Fibroblast of lung (primary cell): ENCODE measurements around the gene EXOSC10. TPM values are rescaled to one million over a fixed set of nuclear protein-coding genes. Genes with fewer than 3 reads are reported as not detected.

ENCODE experiments used
- DNase-seq, 2 donors: peaks; one replicate each; pipeline versions ENCODE4 v3.0.0 to v3.0.0-alpha.2; 2010; ENCODE audit warnings: low read depth in 2 of 2
- H2AFZ ChIP-seq: 2 replicates; pipeline ENCODE4 v1.5.1; 2012; ENCODE audit warnings: low read length, control low read depth, inconsistent platforms
- H3K27ac ChIP-seq: 2 replicates; pipeline ENCODE4 v1.5.1; 2011; ENCODE audit warnings: low read length, control low read depth; ENCODE audit not compliant: insufficient read depth
- H3K27me3 ChIP-seq: 2 replicates; pipeline ENCODE4 v1.5.1; 2011; ENCODE audit warnings: mild to moderate bottlenecking, low read length; ENCODE audit not compliant: control insufficient read depth, insufficient read depth
- H3K36me3 ChIP-seq: 2 replicates; pipeline ENCODE4 v1.5.1; 2011; ENCODE audit warnings: low read length; ENCODE audit not compliant: control insufficient read depth, insufficient read depth
- H3K4me1 ChIP-seq: 2 replicates; pipeline ENCODE4 v1.5.1; 2011; ENCODE audit warnings: low read length; ENCODE audit not compliant: control insufficient read depth, insufficient read depth; ENCODE audit errors: extremely low read depth
- H3K4me2 ChIP-seq: 2 replicates; pipeline ENCODE4 v1.5.1; 2011; ENCODE audit warnings: low read length, control low read depth; ENCODE audit not compliant: insufficient read depth; ENCODE audit errors: extremely low read depth
- H3K4me3 ChIP-seq, 4 experiments: fragments of 200-600 bp in 1 of 4; sonication (generic) in 1 of 4; replicated peaks in 1 of 4; 2 replicates each; pipeline ENCODE4 v1.5.1; 2011 to 2016; ENCODE audit warnings: low read length in 4 of 4, low read depth in 3 of 4, mild to moderate bottlenecking in 3 of 4, control low read depth in 2 of 4, inconsistent platforms in 1 of 4, mixed read lengths in 1 of 4; ENCODE audit not compliant: insufficient read depth in 1 of 4; ENCODE audit errors: control extremely low read depth in 1 of 4
- H3K79me2 ChIP-seq: 2 replicates; pipeline ENCODE4 v1.5.1; 2012; ENCODE audit warnings: mild to moderate bottlenecking, low read length, inconsistent platforms; ENCODE audit not compliant: control insufficient read depth, insufficient read depth
- H3K9ac ChIP-seq: 2 replicates; pipeline ENCODE4 v1.5.1; 2011; ENCODE audit warnings: mild to moderate bottlenecking, low read length, control low read depth; ENCODE audit not compliant: insufficient read depth
- H3K9me3 ChIP-seq: 2 replicates; pipeline ENCODE4 v1.5.1; 2012; ENCODE audit warnings: low read depth, low read length; ENCODE audit not compliant: control insufficient read depth, insufficient read depth
- H4K20me1 ChIP-seq: 2 replicates; pipeline ENCODE4 v1.5.1; 2011; ENCODE audit warnings: low read length; ENCODE audit not compliant: control insufficient read depth, insufficient read depth; ENCODE audit errors: extremely low read depth
- CTCF ChIP-seq, 2 donors: IDR thresholded peaks in 1 of 2; conservative IDR thresholded peaks in 1 of 2; 1 replicate in 1 of 2; 2 replicates in 1 of 2; pipeline ENCODE4 v1.5.1; 2011 to 2012; ENCODE audit warnings: low read length in 2 of 2, control low read depth in 1 of 2, inconsistent platforms in 1 of 2, low read depth in 1 of 2, mild to moderate bottlenecking in 1 of 2
- EZH2 ChIP-seq: IDR thresholded peaks from 2 replicates; pipeline ENCODE4 v1.5.1; 2012; ENCODE audit warnings: low read length, control low read depth, mild to moderate bottlenecking; ENCODE audit errors: missing control alignments
- polyA plus RNA-seq, 2 donors: library from polyadenylated mRNA; depleted of rRNA in 1 of 2; stranded (reverse) in 1 of 2; unstranded in 1 of 2; fragments of >200 nt; gene quantifications; 2 replicates each; pipeline ENCODE4 v1.2.1, GENCODE V29; 2011 to 2012; ENCODE audit warnings: missing spikeins in 1 of 2
- total RNA-seq: library from RNA; depleted of rRNA; stranded (reverse); fragments of >200 nt; gene quantifications from 2 replicates; pipeline ENCODE4 v1.2.1, GENCODE V29; 2014

The EXOSC10 gene
- total and polyA plus RNA-seq, 2 donors (not counting 1 experiment from before 2014, with no cell fraction given), result 36.2 to 56.3 TPM

- Histone ChIP-seq H4K20me1 (no peaks in the 10 kb centered on the region), H3K9me3 (no peaks in the 10 kb centered on the region), H3K79me2 (peaks cover 19% of the 10 kb centered on the region), H3K9ac (no peak overlapping the region), H3K4me3 (no peak overlapping the region), H3K27me3 (no peaks in the 10 kb centered on the region), H3K36me3 (peaks cover 17% of the 10 kb centered on the region), H2AFZ (no peak overlapping the region), H3K4me2 (no peak overlapping the region), H3K4me1 (no peaks in the 10 kb centered on the region), H3K27ac (no peak overlapping the region)
- DNase-seq, result no peak
- TF ChIP-seq EZH2 (no peak), CTCF (conservative IDR thresholded peaks at IDR 0.05 in 1 of 2, IDR thresholded peaks at IDR 0.05 in 1 of 2; ENCODE audit: low read depth in 1 of 2, low read length in 2 of 2) (no peak)
Observed at GRCh38 chr1:11057477-11057876, 42.2 kb downstream of the EXOSC10 start.

GRCh38 chr1:11056504-11056903 is 43.2 kb downstream of the EXOSC10 start:
- Histone ChIP-seq H3K79me2 (peaks cover 16% of the 10 kb centered on the region), H4K20me1 (no peaks in the 10 kb centered on the region), H3K27me3 (no peaks in the 10 kb centered on the region), H3K9ac (no peak overlapping the region), H3K4me2 (no peak overlapping the region), H2AFZ (no peak overlapping the region), H3K4me3 (no peak overlapping the region), H3K4me1 (no peaks in the 10 kb centered on the region), H3K36me3 (peaks cover 14% of the 10 kb centered on the region), H3K27ac (no peak overlapping the region), H3K9me3 (no peaks in the 10 kb centered on the region)
- TF ChIP-seq EZH2 (no peak), CTCF (conservative IDR thresholded peaks at IDR 0.05 in 1 of 2, IDR thresholded peaks at IDR 0.05 in 1 of 2; ENCODE audit: low read depth in 1 of 2, low read length in 2 of 2) (no peak)
- DNase-seq, result no peak

GRCh38 chr1:11055676-11056075 is 44.0 kb downstream of the EXOSC10 start:
- H3K9me3 ChIP-seq, result no peaks in the 10 kb centered on the region
- TF ChIP-seq EZH2 (no peak), CTCF (conservative IDR thresholded peaks at IDR 0.05 in 1 of 2, IDR thresholded peaks at IDR 0.05 in 1 of 2; ENCODE audit: low read depth in 1 of 2, low read length in 2 of 2) (no peak)
- H3K4me1 ChIP-seq, result no peaks in the 10 kb centered on the region
- H3K4me3 ChIP-seq, result no peak overlapping the region
- H3K27ac ChIP-seq, result no peak overlapping the region
- no peak overlapping the region for H3K4me2 ChIP-seq
- DNase-seq, result no peak
- H4K20me1 ChIP-seq, result no peaks in the 10 kb centered on the region
- H3K79me2 ChIP-seq, result peaks cover 16% of the 10 kb centered on the region
- no peak overlapping the region for H3K9ac ChIP-seq
- no peaks in the 10 kb centered on the region for H3K27me3 ChIP-seq
- peaks cover 14% of the 10 kb centered on the region for H3K36me3 ChIP-seq
- H2AFZ ChIP-seq, result no peak overlapping the region
